NAMALWA (cell line): ENCODE measurements around the gene SLC28A2.
"Not testable (repeated sequence)": the region's sequence is repeated elsewhere in the genome, so short reads cannot be mapped to it uniquely, and the experiment has no call there.

Experiments used
- DNase-seq: peaks from one replicate; pipeline ENCODE4 v3.0.0-alpha.2; 2015; ENCODE audit warnings: low spot score

SLC28A2 gene

GRCh38 chr15:45251888-45252287, at the start of gene SLC28A2:
Gene SLC28A2, plus strand, starts transcription at chr15:45252234. Its CDS starts 982 bp downstream, at chr15:45253216.
- no peak for DNase-seq

- no peak for DNase-seq
These were observed 48.9 kb upstream of the SLC28A2 start for GRCh38 chr15:45203182-45203581.

- DNase-seq: peak; percentile 85
These were observed 46.8 kb upstream of the SLC28A2 start for GRCh38 chr15:45205192-45205591.

- DNase-seq: no peak
These were observed 39.5 kb upstream of the SLC28A2 start for GRCh38 chr15:45212493-45212892.

GRCh38 chr15:45221053-45221599, 30.9 kb upstream of the SLC28A2 start:
- no peak for DNase-seq

- no peak for DNase-seq
These were observed 30.1 kb upstream of the SLC28A2 start for GRCh38 chr15:45221967-45222366.

GRCh38 chr15:45224621-45225217, 27.3 kb upstream of the SLC28A2 start:
- no peak for DNase-seq

- peak; percentile 40 for DNase-seq
These were observed 26.3 kb upstream of the SLC28A2 start for GRCh38 chr15:45225506-45226273.

GRCh38 chr15:45228931-45229330, 23.1 kb upstream of the SLC28A2 start:
- DNase-seq: no peak

- DNase-seq: no peak
These were observed 21.6 kb upstream of the SLC28A2 start for GRCh38 chr15:45230245-45230965.

- DNase-seq: no peak
These were observed 20.9 kb upstream of the SLC28A2 start for GRCh38 chr15:45231132-45231531.

GRCh38 chr15:45231864-45232562, 20.0 kb upstream of the SLC28A2 start:
- no peak for DNase-seq

GRCh38 chr15:45234562-45235235, 17.3 kb upstream of the SLC28A2 start:
- DNase-seq: no peak

- DNase-seq: not testable (repeated sequence)
These were observed 15.2 kb upstream of the SLC28A2 start for GRCh38 chr15:45236806-45237205.

- DNase-seq: peak; percentile 12
These were observed 9.7 kb upstream of the SLC28A2 start for GRCh38 chr15:45242289-45242688.

- no peak for DNase-seq
These were observed 2.8 kb upstream of the SLC28A2 start for GRCh38 chr15:45249125-45249780.

- peak; percentile 39 for DNase-seq
These were observed 1.3 kb downstream of the SLC28A2 start for GRCh38 chr15:45253330-45253729.

GRCh38 chr15:45254405-45254804, 2.4 kb downstream of the SLC28A2 start:
- DNase-seq: no peak

- DNase-seq: not testable (repeated sequence)
These were observed 2.8 kb downstream of the SLC28A2 start for GRCh38 chr15:45254824-45255223.

GRCh38 chr15:45259796-45260195, 7.8 kb downstream of the SLC28A2 start:
- no peak for DNase-seq

GRCh38 chr15:45262906-45263461, 10.9 kb downstream of the SLC28A2 start:
- DNase-seq: no peak
